Lower lobe of right lung (tissue), 2 donors: ENCODE data around the gene SPATA19. TPM values are rescaled to one million over a fixed set of nuclear protein-coding genes. Genes with fewer than 3 reads are reported as not detected.

Source experiments
- ATAC-seq, 2 donors: fragments of 200-7000 bp; cut with Tn5 transposase; one replicate each; pipeline ENCODE4 v1.9.1; 2020 to 2022; ENCODE audit warnings: mild to moderate bottlenecking in 2 of 2, moderate library complexity in 2 of 2
- DNase-seq: peaks from one replicate; pipeline ENCODE4 v3.0.0-alpha.2; 2020
- H3K27ac ChIP-seq: fragments of 200-600 bp; one replicate; pipeline ENCODE4 v1.8.0; 2022
- H3K27me3 ChIP-seq: fragments of 200-600 bp; one replicate; pipeline ENCODE4 v1.8.0; 2022; ENCODE audit warnings: low read depth
- H3K36me3 ChIP-seq: fragments of 200-600 bp; one replicate; pipeline ENCODE4 v1.8.0; 2022; ENCODE audit warnings: mild to moderate bottlenecking
- H3K4me1 ChIP-seq: fragments of 200-600 bp; one replicate; pipeline ENCODE4 v1.8.0; 2022
- H3K4me3 ChIP-seq: fragments of 200-600 bp; one replicate; pipeline ENCODE4 v1.8.0; 2022; ENCODE audit warnings: mild to moderate bottlenecking
- H3K9me3 ChIP-seq: fragments of 200-600 bp; one replicate; pipeline ENCODE4 v1.8.0; 2022
- CTCF ChIP-seq: fragments of 200-600 bp; IDR thresholded peaks from one replicate; pipeline ENCODE4 v1.8.0; 2022; ENCODE audit warnings: antibody characterized with exemption, mild to moderate bottlenecking
- intact Hi-C: fragments of 100-400 bp; cut with DNase I; formaldehyde crosslinking; loops from one replicate; pipeline ENCODE4 v1.11.0; 2022
- total RNA-seq: library from RNA; stranded (reverse); fragmentation: NEBNext Ultra II Directional; extraction: Animal tissue kit (Norgen Biotek cat#: 25700); gene quantifications from one replicate; pipeline ENCODE4 v1.2.1, GENCODE V29; 2021
- donor health status: DM: no; HTN: yes; CAD: no; lungs with severe emphysema.

SPATA19 gene
- total RNA-seq, 1 donor from 2014 or later, result not detected

- intact Hi-C loops, result no loop called here
- Histone ChIP-seq H3K4me1 (no peaks in the 10 kb centered on the region), H3K27ac (no peak overlapping the region), H3K4me3 (no peak overlapping the region), H3K27me3 (peaks cover 4% of the 10 kb centered on the region), H3K9me3 (no peaks in the 10 kb centered on the region), H3K36me3 (no peaks in the 10 kb centered on the region)
- TF ChIP-seq CTCF, result no peak
- DNase-seq (no peak), ATAC-seq (no peak)
Measured at GRCh38 chr11:133835593-133836548, 9.4 kb downstream of the SPATA19 start.

GRCh38 chr11:133834682-133835592, 10.4 kb downstream of the SPATA19 start:
- no peak for DNase-seq
- intact Hi-C loops, result no loop called here
- peaks cover 4% of the 10 kb centered on the region for H3K27me3 ChIP-seq
- H3K4me3 ChIP-seq, result no peak overlapping the region
- H3K27ac ChIP-seq, result no peak overlapping the region
- peak in 1 of 2 donors; percentile 42 for ATAC-seq
- H3K36me3 ChIP-seq, result no peaks in the 10 kb centered on the region
- H3K9me3 ChIP-seq, result no peaks in the 10 kb centered on the region
- no peaks in the 10 kb centered on the region for H3K4me1 ChIP-seq
- TF ChIP-seq CTCF, result peak; percentile 59

GRCh38 chr11:133833898-133834681, 11.2 kb downstream of the SPATA19 start:
- H3K36me3 ChIP-seq, result no peaks in the 10 kb centered on the region
- ATAC-seq, result no peak
- H3K27ac ChIP-seq, result no peak overlapping the region
- no peak for TF ChIP-seq CTCF
- DNase-seq, result no peak
- H3K9me3 ChIP-seq, result no peaks in the 10 kb centered on the region
- H3K4me3 ChIP-seq, result no peak overlapping the region
- intact Hi-C loops, result no loop called here
- no peaks in the 10 kb centered on the region for H3K4me1 ChIP-seq
- H3K27me3 ChIP-seq, result peaks cover 4% of the 10 kb centered on the region

- Histone ChIP-seq H3K4me1 (no peaks in the 10 kb centered on the region), H3K9me3 (no peaks in the 10 kb centered on the region), H3K36me3 (no peaks in the 10 kb centered on the region), H3K4me3 (no peak overlapping the region), H3K27ac (no peak overlapping the region), H3K27me3 (peaks cover 4% of the 10 kb centered on the region)
- intact Hi-C loops, result no loop called here
- ATAC-seq (peak in 1 of 2 donors; percentile 9), DNase-seq (no peak)
- no peak for TF ChIP-seq CTCF
Measured at GRCh38 chr11:133832991-133833897, 12.1 kb downstream of the SPATA19 start.
